Lower lobe of right lung (tissue), 2 donors: ENCODE measurements around the gene ZNF821. TPM values are rescaled to one million over a fixed set of nuclear protein-coding genes. Genes with fewer than 3 reads are reported as not detected.
"Not testable (repeated sequence)": the region's sequence is repeated elsewhere in the genome, so short reads cannot be mapped to it uniquely, and the experiment has no call there.

Source experiments
- ATAC-seq, 2 donors: fragments of 200-7000 bp; cut with Tn5 transposase; one replicate each; pipeline ENCODE4 v1.9.1; 2020 to 2022; ENCODE audit warnings: mild to moderate bottlenecking in 2 of 2, moderate library complexity in 2 of 2
- DNase-seq: peaks from one replicate; pipeline ENCODE4 v3.0.0-alpha.2; 2020
- H3K27ac ChIP-seq: fragments of 200-600 bp; one replicate; pipeline ENCODE4 v1.8.0; 2022
- H3K27me3 ChIP-seq: fragments of 200-600 bp; one replicate; pipeline ENCODE4 v1.8.0; 2022; ENCODE audit warnings: low read depth
- H3K36me3 ChIP-seq: fragments of 200-600 bp; one replicate; pipeline ENCODE4 v1.8.0; 2022; ENCODE audit warnings: mild to moderate bottlenecking
- H3K4me1 ChIP-seq: fragments of 200-600 bp; one replicate; pipeline ENCODE4 v1.8.0; 2022
- H3K4me3 ChIP-seq: fragments of 200-600 bp; one replicate; pipeline ENCODE4 v1.8.0; 2022; ENCODE audit warnings: mild to moderate bottlenecking
- H3K9me3 ChIP-seq: fragments of 200-600 bp; one replicate; pipeline ENCODE4 v1.8.0; 2022
- CTCF ChIP-seq: fragments of 200-600 bp; IDR thresholded peaks from one replicate; pipeline ENCODE4 v1.8.0; 2022; ENCODE audit warnings: antibody characterized with exemption, mild to moderate bottlenecking
- intact Hi-C: fragments of 100-400 bp; cut with DNase I; formaldehyde crosslinking; loops from one replicate; pipeline ENCODE4 v1.11.0; 2022
- total RNA-seq: library from RNA; stranded (reverse); fragmentation: NEBNext Ultra II Directional; extraction: Animal tissue kit (Norgen Biotek cat#: 25700); gene quantifications from one replicate; pipeline ENCODE4 v1.2.1, GENCODE V29; 2021
- donor health status: DM: no; HTN: yes; CAD: no; lungs with severe emphysema.

The ZNF821 gene
- total RNA-seq, 1 donor from 2014 or later, result 8.2 TPM

GRCh38 chr16:71914802-71915201, 30.8 kb upstream of the ZNF821 start:
- Histone ChIP-seq H3K27me3 (no peaks in the 10 kb centered on the region), H3K4me3 (no peak overlapping the region), H3K9me3 (no peaks in the 10 kb centered on the region), H3K4me1 (peaks cover 53% of the 10 kb centered on the region), H3K36me3 (peaks cover 48% of the 10 kb centered on the region), H3K27ac (no peak overlapping the region)
- DNase-seq, result no peak
- intact Hi-C loops, result no loop called here
- ATAC-seq, result no peak
- TF ChIP-seq CTCF, result no peak

GRCh38 chr16:71912534-71913275, 28.7 kb upstream of the ZNF821 start:
- intact Hi-C loops, result no loop called here
- Histone ChIP-seq H3K36me3 (peaks cover 30% of the 10 kb centered on the region), H3K4me3 (no peak overlapping the region), H3K27me3 (no peaks in the 10 kb centered on the region), H3K4me1 (peaks cover 63% of the 10 kb centered on the region), H3K27ac (no peak overlapping the region), H3K9me3 (no peaks in the 10 kb centered on the region)
- no peak for ATAC-seq
- no peak for TF ChIP-seq CTCF
- DNase-seq, result no peak

- H3K4me1 ChIP-seq, result peaks cover 56% of the 10 kb centered on the region
- no peak for TF ChIP-seq CTCF
- no peak for ATAC-seq
- no peak overlapping the region for H3K27ac ChIP-seq
- no peaks in the 10 kb centered on the region for H3K27me3 ChIP-seq
- peaks cover 15% of the 10 kb centered on the region for H3K36me3 ChIP-seq
- H3K9me3 ChIP-seq, result no peaks in the 10 kb centered on the region
- intact Hi-C loops, result no loop called here
- no peak overlapping the region for H3K4me3 ChIP-seq
- DNase-seq, result no peak
Observed at GRCh38 chr16:71911121-71911520, 27.1 kb upstream of the ZNF821 start.

GRCh38 chr16:71905765-71906164, 21.8 kb upstream of the ZNF821 start:
- H3K27ac ChIP-seq, H3K9me3 ChIP-seq, DNase-seq, H3K27me3 ChIP-seq, H3K36me3 ChIP-seq, intact Hi-C loops, ATAC-seq, H3K4me3 ChIP-seq: not testable (repeated sequence)
- H3K4me1 ChIP-seq, result peaks cover 30% of the 10 kb centered on the region

GRCh38 chr16:71904239-71904638, 20.3 kb upstream of the ZNF821 start:
- DNase-seq (no peak), ATAC-seq (no peak)
- H3K27me3 ChIP-seq, result no peaks in the 10 kb centered on the region
- intact Hi-C loops, result no loop called here
- no peaks in the 10 kb centered on the region for H3K9me3 ChIP-seq
- no peak overlapping the region for H3K4me3 ChIP-seq
- peaks cover 32% of the 10 kb centered on the region for H3K4me1 ChIP-seq
- H3K27ac ChIP-seq, result no peak overlapping the region
- no peaks in the 10 kb centered on the region for H3K36me3 ChIP-seq
- TF ChIP-seq CTCF, result no peak

- H3K4me3 ChIP-seq, result no peak overlapping the region
- ATAC-seq (no peak), DNase-seq (no peak)
- no peak for TF ChIP-seq CTCF
- H3K27ac ChIP-seq, result no peak overlapping the region
- H3K36me3 ChIP-seq, result no peaks in the 10 kb centered on the region
- peaks cover 34% of the 10 kb centered on the region for H3K4me1 ChIP-seq
- H3K27me3 ChIP-seq, result no peaks in the 10 kb centered on the region
- H3K9me3 ChIP-seq, result no peaks in the 10 kb centered on the region
- intact Hi-C loops, result no loop called here
Observed at GRCh38 chr16:71903608-71904007, 19.6 kb upstream of the ZNF821 start.
